HG03439 (cell line): ENCODE measurements around the gene PRKAG2.

Source experiments
- ATAC-seq: cut with Tn5 transposase; IDR thresholded peaks from one replicate; pipeline ENCODE4 v1.9.1; 2021; ENCODE audit warnings: mild to moderate bottlenecking, moderate library complexity; ENCODE audit not compliant: unreplicated experiment

Gene PRKAG2

GRCh38 chr7:151866761-151867655 is 9.9 kb downstream of the PRKAG2 start:
- ATAC-seq: no peak

DNA sequence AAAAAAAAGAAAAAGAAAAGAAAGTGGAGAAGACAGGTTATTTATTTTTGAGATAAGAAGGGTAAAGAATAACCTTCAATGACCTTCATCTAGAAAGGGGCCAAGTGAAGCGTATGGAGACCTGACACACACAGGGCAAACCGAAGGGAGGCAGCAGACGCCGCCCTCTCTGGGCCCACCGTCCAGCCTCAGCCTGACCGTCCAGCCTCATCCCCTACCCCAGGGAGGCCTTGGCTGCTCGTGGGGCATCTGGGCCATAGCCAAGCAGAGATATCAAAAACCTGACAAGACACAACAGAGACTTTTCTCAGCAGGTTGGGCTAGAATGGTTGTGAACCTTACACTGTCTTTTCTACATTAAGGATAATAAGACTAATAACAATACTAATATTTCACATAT is 10.9 kb downstream of the PRKAG2 start:
- ATAC-seq: no peak

GRCh38 chr7:151865070-151865670 is 11.7 kb downstream of the PRKAG2 start:
- no peak for ATAC-seq

DNA sequence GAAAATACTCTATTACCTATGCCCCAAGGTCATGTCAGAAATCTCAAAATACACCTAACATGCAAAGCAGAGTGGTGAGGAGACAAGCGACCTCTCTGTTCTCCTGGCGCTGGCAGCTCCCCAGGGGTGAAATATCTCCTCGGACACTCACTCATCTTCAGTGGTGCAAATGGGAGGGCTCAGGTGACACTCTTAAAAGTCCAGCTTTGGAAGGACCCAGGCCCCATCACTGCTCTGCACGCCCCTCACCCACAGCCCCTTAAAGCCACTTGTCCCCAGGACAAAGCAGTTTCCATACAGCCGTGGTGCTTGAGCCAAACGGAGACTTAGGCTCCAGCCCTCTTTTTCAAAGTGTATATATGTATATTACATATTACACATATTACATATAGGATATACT is 12.4 kb downstream of the PRKAG2 start:
- no peak for ATAC-seq

- ATAC-seq: no peak
Measured at GRCh38 chr7:151864081-151864480, 12.8 kb downstream of the PRKAG2 start.

- ATAC-seq: no peak
Measured at GRCh38 chr7:151863386-151864079, 13.4 kb downstream of the PRKAG2 start.

GRCh38 chr7:151862606-151863381 is 14.1 kb downstream of the PRKAG2 start:
- no peak for ATAC-seq

GRCh38 chr7:151861881-151862280 is 15.0 kb downstream of the PRKAG2 start:
- no peak for ATAC-seq

DNA sequence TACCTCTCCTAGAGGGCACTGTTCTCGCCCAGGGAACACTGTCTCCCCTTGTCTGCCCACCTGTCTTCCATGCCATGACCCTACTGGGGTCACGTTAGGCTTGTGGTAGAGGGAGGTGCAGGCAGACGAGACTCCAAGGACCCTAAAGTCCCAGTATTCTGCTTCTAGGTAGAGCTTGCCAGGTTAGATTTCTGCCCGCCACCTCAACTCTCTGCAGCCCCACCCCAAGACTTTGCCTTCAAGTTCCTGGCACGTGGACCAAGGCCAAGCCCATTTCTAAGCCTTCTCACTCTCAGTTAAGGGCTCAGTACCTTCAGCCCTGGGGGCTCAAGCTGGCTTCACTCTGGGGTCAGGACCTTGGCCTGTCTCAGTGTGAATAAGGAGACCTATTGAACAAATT is 16.1 kb downstream of the PRKAG2 start:
- no peak for ATAC-seq

GRCh38 chr7:151859948-151860685 is 16.8 kb downstream of the PRKAG2 start:
- no peak for ATAC-seq

DNA sequence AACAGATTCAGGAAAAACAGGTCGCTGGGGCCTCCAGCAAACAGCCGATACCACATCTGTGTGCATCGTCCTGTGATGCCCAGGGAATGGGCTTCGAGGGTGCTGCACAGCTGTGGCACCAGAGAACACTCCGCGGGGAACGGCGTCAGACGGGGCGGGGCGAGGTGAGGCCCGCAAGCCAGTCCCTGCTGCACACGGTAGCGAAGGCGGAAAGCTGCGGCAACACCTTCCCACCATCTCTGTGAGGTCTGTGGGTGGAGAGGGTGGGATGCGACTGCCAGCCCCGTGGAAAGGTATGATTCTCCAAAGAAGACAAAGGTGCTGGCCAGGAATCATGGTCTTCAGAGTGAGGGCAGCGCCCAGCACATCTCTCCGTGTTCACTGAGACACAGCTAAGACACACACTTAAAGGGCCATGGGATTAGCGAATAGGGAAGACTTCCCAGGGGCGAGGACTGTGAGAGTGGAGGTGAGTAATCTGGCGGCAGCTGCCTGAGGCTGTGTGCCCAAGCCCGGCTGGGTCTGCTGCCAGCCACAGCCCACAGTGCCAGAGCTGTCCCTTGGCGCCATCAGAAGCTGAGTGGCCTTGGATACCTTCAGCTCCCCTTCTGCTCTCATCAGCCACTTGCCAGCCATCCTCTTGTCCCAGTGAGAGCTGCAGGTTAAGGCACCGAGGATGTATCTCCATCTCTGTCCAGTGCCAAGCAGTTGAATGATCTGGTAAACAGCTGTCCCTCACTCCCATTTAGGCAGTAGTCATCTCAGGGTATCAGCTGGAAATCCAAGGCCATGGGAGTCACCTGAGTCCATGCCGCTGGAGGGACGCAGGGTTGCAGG is 17.6 kb downstream of the PRKAG2 start:
- ATAC-seq: no peak

GRCh38 chr7:151858456-151858855 is 18.5 kb downstream of the PRKAG2 start:
- no peak for ATAC-seq

DNA sequence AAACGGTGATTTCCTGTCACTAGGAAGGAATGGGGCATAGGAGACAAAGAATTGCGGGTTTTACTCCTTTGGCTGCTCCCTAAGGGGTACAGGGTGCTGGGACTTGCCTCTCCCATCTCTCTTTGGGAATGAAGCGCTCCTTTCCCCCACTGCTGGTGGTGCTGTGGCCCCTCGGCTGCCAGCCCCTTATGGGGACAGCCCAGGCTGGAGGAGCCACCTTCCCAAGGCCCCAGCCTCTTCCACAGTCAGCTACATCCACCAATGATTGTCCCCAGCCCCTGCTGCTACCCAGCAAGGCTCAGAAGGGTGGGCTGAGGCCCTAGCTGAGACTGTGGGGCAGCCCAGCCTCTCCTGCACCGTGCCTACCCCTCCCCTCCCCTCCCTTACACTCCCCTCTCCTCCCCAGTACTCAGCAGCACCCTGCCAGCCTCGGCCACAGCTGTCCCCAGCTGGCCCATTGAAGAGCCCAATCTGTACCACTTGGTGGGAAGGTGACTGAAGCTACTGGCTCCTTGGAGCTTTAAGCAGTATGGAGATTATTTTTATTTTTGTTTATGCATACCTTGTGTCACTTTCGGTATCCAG is 19.0 kb downstream of the PRKAG2 start:
- ATAC-seq: no peak

DNA sequence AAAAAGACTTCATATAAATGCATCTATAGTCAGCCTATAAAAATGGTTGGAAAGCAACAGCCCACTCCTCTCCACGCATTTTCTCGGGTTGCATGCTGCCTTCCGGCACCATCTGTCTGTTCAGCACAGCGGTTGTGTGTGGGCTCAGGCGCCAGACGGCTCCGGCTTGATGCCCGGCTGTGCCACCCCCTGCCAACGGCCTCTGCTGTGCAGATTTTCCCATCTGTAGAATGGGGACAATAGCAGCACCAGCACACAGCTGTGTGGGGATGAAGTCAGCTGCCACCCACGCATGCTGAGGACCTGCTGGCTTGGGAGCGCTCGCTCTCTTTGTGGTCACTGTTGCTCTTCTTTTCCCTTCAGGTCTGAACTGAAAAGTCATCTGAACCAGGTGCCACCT is 19.5 kb downstream of the PRKAG2 start:
- no peak for ATAC-seq

DNA sequence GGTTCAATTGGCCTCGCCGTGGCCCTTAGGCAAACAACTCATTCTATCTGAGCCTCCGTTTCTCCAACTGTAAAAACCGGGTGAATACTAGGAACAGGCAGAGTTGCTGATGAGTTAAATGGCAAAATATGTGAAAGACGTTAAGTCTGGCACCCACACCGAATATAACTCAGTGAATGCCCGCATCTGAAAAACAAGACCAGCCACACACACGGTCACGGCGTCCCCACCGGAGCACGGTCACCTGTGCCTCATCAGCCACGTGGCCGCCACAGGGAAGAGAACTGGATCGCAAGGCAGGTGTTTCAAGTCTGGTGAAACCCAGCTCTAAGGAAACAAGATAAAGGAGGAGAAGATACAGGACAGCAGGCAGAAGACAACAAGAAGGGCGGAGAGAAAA is 20.4 kb downstream of the PRKAG2 start:
- ATAC-seq: no peak

DNA sequence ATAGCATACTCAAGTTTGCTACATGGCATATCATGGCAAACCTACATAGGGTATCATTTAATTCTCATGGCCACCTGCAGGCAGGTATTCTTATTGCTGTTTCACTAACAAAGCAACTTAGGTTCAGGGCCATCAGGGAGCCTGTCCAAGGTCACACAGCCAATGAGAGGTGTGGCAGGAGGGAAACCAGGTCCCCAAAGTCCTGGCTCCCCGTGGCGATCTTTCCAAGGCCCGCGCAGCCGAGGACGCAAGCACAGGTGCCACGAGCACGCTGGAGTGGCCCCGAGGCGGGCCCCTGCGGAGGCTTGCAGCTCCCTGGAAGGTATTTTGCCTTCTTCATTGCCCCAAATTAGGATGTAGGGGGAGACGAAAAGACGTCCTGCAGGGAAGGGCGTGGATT is 20.8 kb downstream of the PRKAG2 start:
- ATAC-seq: no peak

DNA sequence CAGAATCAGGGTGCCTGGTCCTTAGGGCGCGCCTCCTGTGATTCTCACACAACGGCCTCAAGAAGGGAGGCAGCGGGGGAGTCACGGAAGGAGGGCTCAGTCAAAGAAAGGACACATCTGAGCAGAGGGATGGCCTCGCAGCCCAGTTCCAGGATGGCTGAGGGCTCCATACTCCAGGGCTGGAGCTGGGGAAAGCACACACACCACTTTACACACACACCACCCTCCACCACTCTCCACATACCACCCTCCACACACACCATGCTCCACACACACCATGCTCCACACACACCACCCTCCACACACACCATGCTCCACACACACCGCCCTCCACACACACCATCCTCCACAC is 22.2 kb downstream of the PRKAG2 start:
- no peak for ATAC-seq

- no peak for ATAC-seq
Measured at GRCh38 chr7:151853896-151854719, 22.8 kb downstream of the PRKAG2 start.
